GM21360 (cell line): Measurements from ENCODE around the gene MASP2.
"Not testable (repeated sequence)": the region's sequence is repeated elsewhere in the genome, so short reads cannot be mapped to it uniquely, and the experiment has no call there.

Experiments used
- ATAC-seq: cut with Tn5 transposase; IDR thresholded peaks from one replicate; pipeline ENCODE4 v1.9.1; 2021; ENCODE audit warnings: mild to moderate bottlenecking, moderate library complexity; ENCODE audit not compliant: unreplicated experiment

MASP2 gene

GRCh38 chr1:11058595-11059154 lies 11.6 kb upstream of the MASP2 start:
- ATAC-seq: no peak

DNA sequence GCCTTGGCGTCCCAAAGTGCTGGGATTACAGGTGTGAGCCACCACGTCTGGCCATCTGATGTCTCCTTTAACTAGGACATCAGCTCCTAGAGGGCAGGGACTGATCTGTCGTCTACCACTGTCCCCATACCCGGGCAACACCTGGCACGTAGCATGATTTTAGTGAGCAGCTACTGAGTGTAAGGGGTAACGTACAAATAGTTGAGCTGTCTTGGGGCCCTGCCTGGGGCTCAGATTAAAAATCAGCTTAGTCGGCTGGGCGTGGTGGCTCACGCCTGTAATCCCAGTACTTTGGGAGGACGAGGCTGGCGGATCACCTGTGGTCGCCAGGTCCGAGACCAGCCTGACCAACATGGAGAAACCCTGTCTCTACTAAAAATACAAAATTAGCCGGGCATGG lies 11.0 kb upstream of the MASP2 start:
- ATAC-seq: no peak

GRCh38 chr1:11057477-11057876 lies 10.4 kb upstream of the MASP2 start:
- ATAC-seq: no peak

DNA sequence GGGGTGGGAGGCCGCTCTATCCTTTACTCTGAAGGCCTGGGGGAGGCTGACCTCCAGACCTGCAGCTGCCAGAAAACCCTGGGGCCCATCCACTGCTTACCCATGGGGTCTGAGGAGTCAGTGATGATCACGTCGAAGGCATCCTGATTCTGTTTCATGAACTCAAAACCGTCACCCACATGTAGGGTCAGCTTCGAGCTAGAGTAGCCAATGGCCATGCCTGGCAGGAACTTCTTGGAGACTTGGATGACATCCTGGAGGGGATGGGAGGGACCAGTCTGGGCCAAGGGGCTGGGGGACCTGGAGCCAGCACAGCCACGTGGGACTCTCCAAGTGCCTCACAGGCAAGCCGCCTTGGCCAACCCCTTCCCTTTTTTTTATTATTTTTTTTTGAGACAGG lies 9.5 kb upstream of the MASP2 start:
- no peak for ATAC-seq

DNA sequence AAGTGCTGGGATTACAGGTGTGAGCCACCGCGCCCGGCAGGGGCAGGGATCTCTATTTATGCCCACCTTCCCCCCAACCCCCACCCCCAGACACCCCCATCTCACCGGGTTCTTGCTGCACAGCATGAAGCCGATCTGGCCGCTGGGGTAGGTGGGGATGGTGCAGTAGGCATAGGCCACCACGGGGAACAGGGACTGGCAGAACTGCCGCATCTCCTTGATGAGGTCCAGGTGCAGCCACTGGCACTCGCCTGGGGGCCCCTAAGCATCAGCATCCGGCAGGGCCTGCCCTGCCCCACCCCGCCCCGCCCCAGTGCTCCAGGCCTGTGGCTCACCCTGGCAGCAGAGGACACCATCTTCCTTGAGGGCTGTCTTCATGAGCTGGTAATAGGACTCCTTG lies 8.6 kb upstream of the MASP2 start:
- ATAC-seq: no peak

DNA sequence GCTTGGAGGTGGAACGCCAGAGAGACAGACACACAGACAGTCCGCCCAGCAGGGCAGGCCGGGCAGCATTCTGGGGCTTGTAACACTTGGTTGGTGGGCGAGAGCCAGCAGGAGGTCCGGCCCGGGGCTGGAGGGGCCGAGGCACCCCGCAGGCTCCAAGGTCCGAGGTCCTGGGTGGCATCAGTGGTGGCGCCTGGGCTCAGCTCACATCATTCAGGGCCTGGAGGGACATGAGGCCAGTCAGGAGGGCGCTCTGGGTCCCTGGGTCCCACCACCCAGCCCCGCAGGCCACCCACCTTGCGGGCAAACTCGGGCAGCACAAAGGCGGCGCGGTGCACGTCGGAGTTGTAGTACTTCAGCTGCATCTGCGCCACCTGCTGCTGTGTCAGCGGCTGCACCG lies 7.6 kb upstream of the MASP2 start:
- ATAC-seq: no peak

GRCh38 chr1:11054181-11054580 lies 7.1 kb upstream of the MASP2 start:
- ATAC-seq: no peak

DNA sequence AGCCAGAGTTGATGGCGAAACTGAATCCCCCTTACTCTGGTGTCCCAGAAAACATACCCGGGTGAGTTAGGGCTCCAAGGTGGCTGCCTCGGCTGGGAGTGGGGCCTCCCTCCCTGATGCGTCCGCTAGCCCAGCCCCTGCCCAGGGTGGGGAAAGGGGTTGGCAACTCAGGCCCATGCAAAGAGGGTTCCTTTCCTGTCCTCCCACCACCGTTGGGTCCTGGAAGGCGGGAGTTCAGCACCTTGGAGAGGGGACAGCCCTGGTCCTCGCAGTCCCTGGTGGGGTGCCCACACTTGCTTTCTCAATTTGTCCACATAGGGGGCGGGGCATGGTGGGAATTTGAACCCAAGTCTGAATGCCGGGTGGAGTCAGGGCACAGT lies 6.7 kb upstream of the MASP2 start:
- ATAC-seq: no peak

- no peak for ATAC-seq
These were observed 6.1 kb upstream of the MASP2 start for GRCh38 chr1:11052839-11053757.

GRCh38 chr1:11051781-11052511 lies 4.9 kb upstream of the MASP2 start:
- no peak for ATAC-seq

GRCh38 chr1:11051121-11051520 lies 4.1 kb upstream of the MASP2 start:
- not testable (repeated sequence) for ATAC-seq

DNA sequence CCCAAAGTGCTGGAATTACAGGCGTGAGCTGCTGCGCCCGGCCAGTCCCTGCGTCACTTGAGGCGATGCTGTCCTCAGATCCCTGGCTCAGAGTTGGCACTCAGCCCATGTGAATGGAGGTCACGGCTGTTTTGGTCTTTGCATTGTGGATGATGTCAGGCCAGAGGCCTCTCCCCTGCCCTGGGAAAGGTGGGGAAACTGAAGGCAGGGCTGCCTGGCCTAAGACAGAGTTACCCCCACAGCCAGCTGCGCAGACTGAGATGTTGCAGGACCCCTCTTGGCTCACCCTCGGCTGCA lies 821 bp downstream of the MASP2 start:
- ATAC-seq: no peak

DNA sequence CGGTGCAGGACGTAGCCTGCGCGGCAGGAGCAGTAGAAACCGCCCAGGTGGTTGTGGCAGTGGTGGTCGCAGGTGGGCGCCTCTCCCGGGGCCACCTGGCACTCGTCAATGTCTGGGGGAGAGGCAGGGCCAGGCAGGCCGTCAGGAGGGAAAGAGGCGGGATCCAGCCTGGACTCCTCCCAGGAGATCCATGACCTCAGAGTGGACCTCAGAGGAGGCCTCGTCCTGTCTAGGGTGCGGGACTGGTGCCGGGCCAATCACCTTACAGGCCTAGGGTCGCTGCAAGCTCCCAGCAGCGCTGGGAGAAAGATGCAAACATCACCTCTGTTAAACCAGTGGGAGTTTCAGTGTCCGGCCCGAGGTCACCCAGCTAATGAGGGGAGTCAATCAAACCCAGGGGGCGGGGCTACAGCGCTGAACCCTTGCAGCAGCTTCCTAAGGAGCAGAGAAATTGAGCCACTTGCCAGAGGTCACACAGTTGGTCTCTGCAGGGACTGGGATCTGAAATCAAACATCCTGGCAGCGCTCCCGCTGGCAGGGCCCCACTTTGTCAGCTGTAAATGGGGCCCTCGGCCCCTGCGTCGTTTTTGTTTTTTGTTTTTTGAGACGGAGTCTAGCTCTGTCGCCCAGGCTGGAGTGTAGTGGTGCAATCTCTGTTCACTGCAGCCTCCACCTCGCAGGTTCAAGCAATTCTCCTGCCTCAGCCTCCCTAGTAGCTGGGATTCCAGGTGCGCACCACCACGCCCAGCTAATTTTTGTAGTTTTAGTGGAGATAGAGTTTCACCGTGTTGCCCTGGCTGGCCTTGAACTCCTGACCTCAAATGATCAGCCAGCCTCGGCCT lies 1.4 kb downstream of the MASP2 start:
- ATAC-seq: no peak

- no peak for ATAC-seq
These were observed 2.1 kb downstream of the MASP2 start for GRCh38 chr1:11044849-11045427.

DNA sequence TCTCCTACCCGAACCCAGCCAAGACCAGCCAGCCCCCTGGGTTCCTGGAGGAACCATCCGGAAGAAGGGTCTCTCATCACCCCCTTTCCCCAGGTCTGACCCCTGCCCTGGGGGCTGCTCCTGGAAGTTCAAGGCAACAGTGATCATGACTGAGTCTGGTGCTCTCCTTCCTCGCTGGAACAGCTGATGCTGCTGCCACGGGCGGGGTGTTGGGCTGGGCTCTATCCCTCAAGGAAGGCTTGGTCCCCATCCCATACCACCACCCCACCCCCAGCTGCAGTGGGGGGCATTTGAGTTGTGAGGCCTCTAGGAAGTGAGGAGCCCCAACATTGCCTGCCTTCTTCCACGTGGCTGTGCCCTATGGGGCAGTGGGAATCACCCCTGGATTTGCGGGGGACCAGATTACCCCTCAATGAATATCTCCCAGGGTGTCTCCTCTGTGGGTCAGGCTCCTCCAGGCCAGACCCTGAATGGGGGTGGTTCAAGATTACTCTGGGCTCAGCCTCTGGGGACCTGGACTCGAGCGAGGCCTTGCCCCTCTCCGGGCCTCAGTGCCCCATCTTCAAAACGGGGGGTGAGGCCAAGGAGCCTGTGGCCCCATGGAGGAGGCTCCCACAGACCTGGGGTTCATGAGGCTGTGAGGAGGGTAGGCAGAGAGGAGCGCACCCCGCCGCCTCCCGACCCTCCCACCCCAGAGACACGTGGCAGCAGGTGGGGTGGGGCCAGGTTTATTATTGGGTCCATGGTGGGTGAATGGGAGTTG lies 2.8 kb downstream of the MASP2 start:
- no peak for ATAC-seq

GRCh38 chr1:11042995-11043874 lies 3.8 kb downstream of the MASP2 start:
- no peak for ATAC-seq

GRCh38 chr1:11042065-11042464 lies 5.0 kb downstream of the MASP2 start:
- ATAC-seq: no peak

DNA sequence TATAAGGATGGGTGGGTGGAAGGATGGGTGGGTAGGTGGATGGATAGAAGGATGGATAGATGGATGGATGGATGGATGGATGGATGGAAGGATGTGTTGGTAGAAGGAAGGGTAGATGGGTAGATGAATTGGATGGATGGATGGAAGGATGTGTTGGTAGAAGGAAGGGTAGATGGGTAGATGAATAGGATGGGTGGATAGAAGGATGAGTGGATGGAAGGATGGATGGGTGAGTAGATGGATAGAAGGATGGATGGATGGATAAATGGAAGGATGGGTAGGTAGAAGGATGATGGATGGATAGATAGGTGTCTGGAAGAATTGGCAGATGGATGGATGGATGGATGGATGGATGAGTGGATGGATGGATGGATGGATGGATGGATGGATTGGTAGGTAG lies 6.0 kb downstream of the MASP2 start:
- no peak for ATAC-seq

DNA sequence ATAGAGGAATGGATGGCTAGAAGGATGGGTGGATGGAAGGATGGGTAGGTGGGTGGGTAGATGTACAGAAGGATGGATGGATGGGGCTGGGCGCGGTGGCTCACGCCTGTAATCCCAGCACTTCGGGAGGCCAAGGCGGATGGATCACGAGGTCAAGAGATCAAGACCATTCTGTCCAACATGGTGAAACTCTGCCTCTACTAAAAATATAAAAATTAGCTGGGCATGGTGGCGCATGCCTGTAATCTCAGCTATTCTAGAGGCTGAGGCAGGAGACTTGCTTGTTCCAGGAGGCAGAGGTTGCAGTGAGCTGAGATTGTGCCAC lies 7.0 kb downstream of the MASP2 start:
- not testable (repeated sequence) for ATAC-seq
